WTC11 (cell line): ENCODE results near the gene KDSR. TPM values are rescaled to one million over a fixed set of nuclear protein-coding genes. Genes with fewer than 3 reads are reported as not detected.

Experiments
- ATAC-seq: fragments of 200-7000 bp; cut with Tn5 transposase; 2 replicates; pipeline ENCODE4 v1.10.0; 2021; ENCODE audit warnings: mild to moderate bottlenecking, moderate library complexity
- CTCF ChIA-PET: fragments of 300-600 bp; sonication (Branson Sonifier 250); formaldehyde crosslinking; loops from one replicate; lab custom pipeline; 2021; ENCODE audit warnings: antibody characterized with exemption; lab: Charles Lee
- POLR2A ChIA-PET: fragments of 350-600 bp; sonication (Branson Sonifier 250); formaldehyde crosslinking; loops from one replicate; lab custom pipeline; 2021; ENCODE audit warnings: antibody characterized with exemption; lab: Charles Lee
- DNase-seq: peaks from one replicate; pipeline ENCODE4 v3.0.0; 2021; ENCODE audit warnings: low spot score
- H3K27ac Mint-ChIP-seq: 2 replicates; pipeline ENCODE4 v1.8.0; 2021; ENCODE audit warnings: mixed read lengths
- H3K27me3 Mint-ChIP-seq: 2 replicates; pipeline ENCODE4 v1.8.0; 2021; ENCODE audit warnings: low read depth, mild to moderate bottlenecking, moderate library complexity, mixed read lengths
- H3K36me3 Mint-ChIP-seq: 2 replicates; pipeline ENCODE4 v1.8.0; 2021; ENCODE audit warnings: mixed read lengths
- H3K4me1 Mint-ChIP-seq: 2 replicates; pipeline ENCODE4 v1.8.0; 2022; ENCODE audit warnings: mixed read lengths
- H3K4me3 Mint-ChIP-seq: 2 replicates; pipeline ENCODE4 v1.8.0; 2021; ENCODE audit warnings: mild to moderate bottlenecking, moderate library complexity, mixed read lengths
- H3K9me3 Mint-ChIP-seq: 2 replicates; pipeline ENCODE4 v1.8.0; 2021; ENCODE audit warnings: mixed read lengths
- ARID4B ChIP-seq: sonication (generic); formaldehyde crosslinking; IDR thresholded peaks from 2 replicates; pipeline ENCODE4 v1.8.0; 2023; ENCODE audit warnings: missing genetic modification reagents, mild to moderate bottlenecking, borderline replicate concordance
- CREB1 ChIP-seq: sonication (generic); formaldehyde crosslinking; IDR thresholded peaks from 2 replicates; pipeline ENCODE4 v1.8.0; 2023; ENCODE audit warnings: mild to moderate bottlenecking, missing genetic modification reagents
- E2F4 ChIP-seq: sonication (generic); formaldehyde crosslinking; IDR thresholded peaks from 2 replicates; pipeline ENCODE4 v1.8.1; 2022; ENCODE audit warnings: low read depth, mild to moderate bottlenecking, moderate library complexity, missing genetic modification reagents, borderline replicate concordance
- E2F5 ChIP-seq: sonication (generic); formaldehyde crosslinking; IDR thresholded peaks from 2 replicates; pipeline ENCODE4 v1.8.1; 2022; ENCODE audit warnings: mild to moderate bottlenecking, moderate library complexity, missing genetic modification reagents
- ELF4 ChIP-seq: sonication (generic); formaldehyde crosslinking; IDR thresholded peaks from 2 replicates; pipeline ENCODE4 v1.8.1; 2022; ENCODE audit warnings: low read depth, mild to moderate bottlenecking, moderate library complexity, missing genetic modification reagents
- IRF2 ChIP-seq: sonication (generic); formaldehyde crosslinking; IDR thresholded peaks from 2 replicates; pipeline ENCODE4 v1.8.0; 2022; ENCODE audit warnings: low read depth, missing genetic modification reagents, borderline replicate concordance
- MYBL2 ChIP-seq: sonication (generic); formaldehyde crosslinking; IDR thresholded peaks from 2 replicates; pipeline ENCODE4 v1.8.1; 2023; ENCODE audit warnings: mild to moderate bottlenecking, moderate library complexity, missing genetic modification reagents
- RORB ChIP-seq: fragments of 250-450 bp; sonication (Bioruptor Pico); IDR thresholded peaks from 2 replicates; pipeline ENCODE4 v1.9.0; 2021; ENCODE audit warnings: mild to moderate bottlenecking
- SMAD3 ChIP-seq: sonication (generic); formaldehyde crosslinking; IDR thresholded peaks from 2 replicates; pipeline ENCODE4 v1.8.0; 2022; ENCODE audit warnings: missing genetic modification reagents, mild to moderate bottlenecking, borderline replicate concordance
- SP1 ChIP-seq: sonication (generic); formaldehyde crosslinking; conservative IDR thresholded peaks from 2 replicates; pipeline ENCODE4 v1.8.1; 2022; ENCODE audit warnings: missing genetic modification reagents
- ZBTB43 ChIP-seq: sonication (generic); formaldehyde crosslinking; IDR thresholded peaks from 2 replicates; pipeline ENCODE4 v1.8.1; 2023; ENCODE audit warnings: mild to moderate bottlenecking, missing genetic modification reagents
- ZNF317 ChIP-seq: sonication (generic); formaldehyde crosslinking; IDR thresholded peaks from 2 replicates; pipeline ENCODE4 v1.8.1; 2023; ENCODE audit warnings: low read depth, mild to moderate bottlenecking, moderate library complexity, missing genetic modification reagents, borderline replicate concordance
- ZNF416 ChIP-seq: fragments of 250-450 bp; sonication (Bioruptor Pico); IDR thresholded peaks from 2 replicates; pipeline ENCODE4 v1.9.0; 2021; ENCODE audit warnings: mild to moderate bottlenecking, inconsistent platforms
- total RNA-seq: library from RNA; stranded (reverse); gene quantifications from 3 replicates; pipeline ENCODE4 v1.2.3, GENCODE V29; 2021
- TF ChIP-seq, protein P1 (sequence below): sonication (generic); formaldehyde crosslinking; IDR thresholded peaks from 2 replicates; pipeline ENCODE4 v1.8.1; 2023; ENCODE audit warnings: mild to moderate bottlenecking, moderate library complexity, missing genetic modification reagents
- TF ChIP-seq, protein P2 (sequence below): fragments of 250-450 bp; sonication (Bioruptor Pico); IDR thresholded peaks from 2 replicates; pipeline ENCODE4 v1.8.0; 2021; ENCODE audit warnings: mild to moderate bottlenecking

KDSR gene
- total RNA-seq, 1 experiment from 2014 or later, result 51.8 TPM

- TF ChIP-seq ZNF416 (CRISPR knock-in tag) (no peak), IRF2 (CRISPR knock-in tag) (no peak), CREB1 (CRISPR knock-in tag) (no peak), ELF4 (CRISPR knock-in tag) (no peak)
- TF ChIP-seq, protein P1, sequence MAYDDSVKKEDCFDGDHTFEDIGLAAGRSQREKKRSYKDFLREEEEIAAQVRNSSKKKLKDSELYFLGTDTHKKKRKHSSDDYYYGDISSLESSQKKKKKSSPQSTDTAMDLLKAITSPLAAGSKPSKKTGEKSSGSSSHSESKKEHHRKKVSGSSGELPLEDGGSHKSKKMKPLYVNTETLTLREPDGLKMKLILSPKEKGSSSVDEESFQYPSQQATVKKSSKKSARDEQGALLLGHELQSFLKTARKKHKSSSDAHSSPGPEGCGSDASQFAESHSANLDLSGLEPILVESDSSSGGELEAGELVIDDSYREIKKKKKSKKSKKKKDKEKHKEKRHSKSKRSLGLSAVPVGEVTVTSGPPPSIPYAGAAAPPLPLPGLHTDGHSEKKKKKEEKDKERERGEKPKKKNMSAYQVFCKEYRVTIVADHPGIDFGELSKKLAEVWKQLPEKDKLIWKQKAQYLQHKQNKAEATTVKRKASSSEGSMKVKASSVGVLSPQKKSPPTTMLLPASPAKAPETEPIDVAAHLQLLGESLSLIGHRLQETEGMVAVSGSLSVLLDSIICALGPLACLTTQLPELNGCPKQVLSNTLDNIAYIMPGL (CRISPR knock-in tag), result no peak
- TF ChIP-seq, all 79 proteins: peak for 0
These were observed 10.4 kb upstream of the KDSR start (continued) for GRCh38 chr18:63377275-63377980.

DNA sequence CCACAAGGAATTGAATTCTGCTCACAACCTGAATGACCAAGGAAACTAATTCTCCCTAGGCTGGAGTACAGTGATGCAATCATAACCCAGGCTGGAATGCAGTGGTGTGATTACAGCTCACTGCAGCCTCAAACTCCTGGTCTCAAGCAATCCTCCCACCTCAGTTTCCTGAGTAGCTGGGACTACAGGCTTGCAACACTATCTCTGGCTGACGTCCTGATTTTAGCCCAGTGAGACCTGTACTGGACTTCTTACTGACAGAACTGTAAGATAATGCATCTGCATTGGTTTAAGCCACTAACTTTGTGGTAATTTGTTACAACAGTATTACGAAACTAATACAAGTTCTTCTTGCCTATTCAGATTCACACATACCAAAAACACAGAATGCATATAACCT lies 9.5 kb upstream of the KDSR start:
- H3K9me3 Mint-ChIP-seq, result peaks cover 18% of the 10 kb centered on the region
- no peaks in the 10 kb centered on the region for H3K4me1 Mint-ChIP-seq
- H3K27me3 Mint-ChIP-seq, result no peaks in the 10 kb centered on the region; the same call in 1 of the 2 replicates
- TF ChIP-seq SMAD3 (CRISPR knock-in tag) (no peak), ZBTB43 (CRISPR knock-in tag) (no peak), ARID4B (CRISPR knock-in tag) (no peak), E2F5 (CRISPR knock-in tag) (no peak), SP1 (CRISPR knock-in tag) (no peak)
- TF ChIP-seq, protein P2, sequence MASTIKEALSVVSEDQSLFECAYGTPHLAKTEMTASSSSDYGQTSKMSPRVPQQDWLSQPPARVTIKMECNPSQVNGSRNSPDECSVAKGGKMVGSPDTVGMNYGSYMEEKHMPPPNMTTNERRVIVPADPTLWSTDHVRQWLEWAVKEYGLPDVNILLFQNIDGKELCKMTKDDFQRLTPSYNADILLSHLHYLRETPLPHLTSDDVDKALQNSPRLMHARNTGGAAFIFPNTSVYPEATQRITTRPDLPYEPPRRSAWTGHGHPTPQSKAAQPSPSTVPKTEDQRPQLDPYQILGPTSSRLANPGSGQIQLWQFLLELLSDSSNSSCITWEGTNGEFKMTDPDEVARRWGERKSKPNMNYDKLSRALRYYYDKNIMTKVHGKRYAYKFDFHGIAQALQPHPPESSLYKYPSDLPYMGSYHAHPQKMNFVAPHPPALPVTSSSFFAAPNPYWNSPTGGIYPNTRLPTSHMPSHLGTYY, result no peak
- POLR2A ChIA-PET, result no interaction called here
- H3K27ac Mint-ChIP-seq, result no peak overlapping the region
- no peak for DNase-seq
- H3K4me3 Mint-ChIP-seq, result no peak overlapping the region
- CTCF ChIA-PET, result no interaction called here
- ATAC-seq, result no peak
- H3K36me3 Mint-ChIP-seq, result peaks cover 3% of the 10 kb centered on the region; the same call in 1 of the 2 replicates

GRCh38 chr18:63374540-63374939 lies 7.5 kb upstream of the KDSR start:
- CTCF ChIA-PET, result no interaction called here
- no peak for ATAC-seq
- POLR2A ChIA-PET, result no interaction called here
- no peaks in the 10 kb centered on the region for H3K4me1 Mint-ChIP-seq
- H3K9me3 Mint-ChIP-seq, result peaks cover 27% of the 10 kb centered on the region
- H3K36me3 Mint-ChIP-seq, result peaks cover 9% of the 10 kb centered on the region
- no peak for DNase-seq
- no peak overlapping the region for H3K27ac Mint-ChIP-seq
- TF ChIP-seq E2F4 (CRISPR knock-in tag) (no peak), ZNF317 (CRISPR knock-in tag) (no peak), MYBL2 (CRISPR knock-in tag) (no peak), IRF2 (CRISPR knock-in tag) (no peak), RORB (no peak)
- no peaks in the 10 kb centered on the region; the same call in 1 of the 2 replicates for H3K27me3 Mint-ChIP-seq
- H3K4me3 Mint-ChIP-seq, result no peak overlapping the region
